GM13976 (cell line): ENCODE results near the gene TRIP12.
"Not testable (repeated sequence)": the region's sequence is repeated elsewhere in the genome, so short reads cannot be mapped to it uniquely, and the experiment has no call there.

Experiments used
- DNase-seq: peaks from one replicate; pipeline ENCODE4 v3.0.0; 2012; ENCODE audit warnings: low spot score
- in situ Hi-C: fragments of 300-500 bp; cut with MboI; formaldehyde crosslinking; loops from one replicate; pipeline ENCODE4 v1.12.0; 2022; ENCODE audit warnings: low sequenced_read_pairs, mixed read lengths, inconsistent platforms; ENCODE audit not compliant: unreplicated experiment
- TF ChIP-seq, protein P1 (sequence below): IDR thresholded peaks from 2 replicates; pipeline ENCODE4 v1.5.1; 2012; ENCODE audit warnings: borderline replicate concordance, mild to moderate bottlenecking; ENCODE audit not compliant: insufficient read depth; ENCODE audit errors: extremely low read depth, missing control alignments, control extremely low read depth

TRIP12 gene

GRCh38 chr2:229937537-229937936 lies 15.7 kb upstream of the TRIP12 start:
- in situ Hi-C loops, result no loop called here
- no peak for DNase-seq

DNA sequence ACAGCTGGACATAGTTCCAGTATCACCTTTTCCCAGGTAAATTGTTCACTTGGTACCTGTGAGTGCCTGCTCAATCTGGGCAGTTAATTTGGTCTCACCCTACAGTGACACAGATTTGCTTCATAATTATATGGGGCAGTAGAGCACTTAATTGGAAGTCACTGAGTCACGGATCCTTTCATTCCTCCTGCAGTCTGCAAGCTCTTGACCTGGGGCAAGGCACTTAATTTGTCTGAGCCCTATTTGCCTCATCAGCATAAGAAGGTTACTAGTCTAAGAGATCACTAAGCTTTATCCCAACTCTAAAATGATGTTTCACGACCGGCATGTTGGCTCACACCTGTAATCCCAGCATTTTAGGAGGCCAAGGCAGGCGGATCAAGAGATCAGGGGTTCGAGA lies 9.4 kb upstream of the TRIP12 start:
- in situ Hi-C loops, result no loop called here
- no peak for DNase-seq
- TF ChIP-seq, protein P1, sequence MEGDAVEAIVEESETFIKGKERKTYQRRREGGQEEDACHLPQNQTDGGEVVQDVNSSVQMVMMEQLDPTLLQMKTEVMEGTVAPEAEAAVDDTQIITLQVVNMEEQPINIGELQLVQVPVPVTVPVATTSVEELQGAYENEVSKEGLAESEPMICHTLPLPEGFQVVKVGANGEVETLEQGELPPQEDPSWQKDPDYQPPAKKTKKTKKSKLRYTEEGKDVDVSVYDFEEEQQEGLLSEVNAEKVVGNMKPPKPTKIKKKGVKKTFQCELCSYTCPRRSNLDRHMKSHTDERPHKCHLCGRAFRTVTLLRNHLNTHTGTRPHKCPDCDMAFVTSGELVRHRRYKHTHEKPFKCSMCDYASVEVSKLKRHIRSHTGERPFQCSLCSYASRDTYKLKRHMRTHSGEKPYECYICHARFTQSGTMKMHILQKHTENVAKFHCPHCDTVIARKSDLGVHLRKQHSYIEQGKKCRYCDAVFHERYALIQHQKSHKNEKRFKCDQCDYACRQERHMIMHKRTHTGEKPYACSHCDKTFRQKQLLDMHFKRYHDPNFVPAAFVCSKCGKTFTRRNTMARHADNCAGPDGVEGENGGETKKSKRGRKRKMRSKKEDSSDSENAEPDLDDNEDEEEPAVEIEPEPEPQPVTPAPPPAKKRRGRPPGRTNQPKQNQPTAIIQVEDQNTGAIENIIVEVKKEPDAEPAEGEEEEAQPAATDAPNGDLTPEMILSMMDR, result no peak

More at GRCh38 chr2:229937537-229937936, 15.7 kb upstream of the TRIP12 start:
- TF ChIP-seq, protein P1, result no peak

GRCh38 chr2:229930656-229931055 lies 8.8 kb upstream of the TRIP12 start:
- TF ChIP-seq, protein P1, result no peak
- in situ Hi-C loops, result no loop called here
- DNase-seq, result no peak

DNA sequence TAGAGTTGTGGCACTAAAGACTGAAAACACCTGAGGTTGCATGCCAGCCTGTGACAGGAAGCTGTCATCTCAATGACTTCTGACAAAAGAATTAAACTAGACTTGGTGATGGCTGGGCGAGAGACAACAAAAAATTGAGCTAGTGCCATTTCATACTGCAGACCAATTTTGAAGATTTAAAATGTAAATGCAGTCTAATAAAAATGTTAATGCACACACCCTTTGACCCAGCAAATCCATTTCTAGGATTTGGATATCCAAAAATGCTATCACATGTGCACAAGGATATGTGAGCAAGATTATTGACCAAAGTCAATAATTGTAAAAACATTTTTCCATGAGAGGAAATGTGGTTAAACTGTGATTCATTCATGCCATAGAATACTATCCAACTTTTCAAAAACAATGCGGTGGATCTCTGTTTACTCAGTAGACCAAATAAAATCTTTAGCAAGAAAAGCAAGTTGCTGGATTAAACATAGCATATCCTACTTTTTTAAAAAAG lies 6.1 kb upstream of the TRIP12 start:
- in situ Hi-C loops, result no loop called here
- TF ChIP-seq, protein P1, result no peak
- DNase-seq, result no peak

DNA sequence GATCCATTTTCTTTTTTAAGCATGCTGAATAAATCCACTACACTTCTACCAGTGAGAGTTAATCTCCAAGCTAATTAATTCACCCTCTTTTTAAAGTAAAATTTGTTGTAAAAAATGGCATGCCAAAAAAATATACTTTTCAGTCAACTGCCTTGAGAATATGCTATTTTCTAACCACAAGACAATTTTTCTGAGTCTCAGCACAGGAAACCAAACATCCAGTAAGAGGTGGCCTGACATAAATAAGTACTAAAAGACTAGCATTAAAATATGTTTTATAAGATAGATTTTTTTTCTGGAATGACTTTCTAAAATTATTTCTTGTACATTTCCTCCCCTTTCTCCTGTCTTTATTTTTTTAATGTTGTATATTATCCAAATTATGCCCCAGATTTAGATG lies 3.4 kb upstream of the TRIP12 start:
- TF ChIP-seq, protein P1, result no peak
- no peak for DNase-seq
- in situ Hi-C loops, result no loop called here

DNA sequence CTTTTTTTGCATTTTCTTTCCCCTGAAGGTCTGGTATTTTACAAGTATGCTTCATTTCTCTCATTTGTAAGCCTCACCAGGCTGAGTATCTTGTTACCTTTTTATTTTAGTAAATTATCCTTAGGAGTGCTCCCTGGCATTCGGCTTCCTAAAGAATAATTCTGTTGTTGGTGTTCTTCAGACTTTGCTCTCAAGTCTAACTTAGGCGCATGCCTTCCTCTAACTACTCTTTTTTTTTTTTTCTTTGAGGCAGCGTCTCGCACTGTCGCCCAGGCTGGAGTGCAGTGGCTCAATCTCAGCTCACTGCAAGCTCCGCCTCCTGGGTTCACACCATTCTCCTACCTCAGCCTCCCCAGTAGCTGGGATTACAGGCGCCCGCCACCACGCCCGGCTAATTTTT lies 2.7 kb upstream of the TRIP12 start:
- DNase-seq, in situ Hi-C loops: not testable (repeated sequence)

GRCh38 chr2:229922449-229923386 lies 909 bp upstream of the TRIP12 start, which contains the start of gene FBXO36:
FBXO36 (plus strand) TSS chr2:229922503; CDS start chr2:229922514, 11 bp downstream.
- in situ Hi-C loops, result no loop called here
- DNase-seq, result peak; percentile 91
- TF ChIP-seq, protein P1, result no peak
